Tibial nerve (tissue), 3 donors: ENCODE results near the gene ELAPOR1.

Experiments used
- POLR2A ChIP-seq, 2 donors: fragments of 450-650 bp; IDR thresholded peaks; one replicate each; pipeline ENCODE4 v1.6.1; 2017; ENCODE audit warnings: antibody characterized with exemption in 2 of 2, mild to moderate bottlenecking in 2 of 2, moderate library complexity in 2 of 2
- TF ChIP-seq, protein P1 (sequence below), 5 experiments: fragments of 200-600 bp in 3 of 5; fragments of 450-650 bp in 2 of 5; sonication (generic) in 3 of 5; IDR thresholded peaks; one replicate each; pipeline ENCODE4 v1.5.1; 2016 to 2019; ENCODE audit warnings: antibody characterized with exemption in 5 of 5, mild to moderate bottlenecking in 3 of 5, moderate library complexity in 2 of 5

DNA sequence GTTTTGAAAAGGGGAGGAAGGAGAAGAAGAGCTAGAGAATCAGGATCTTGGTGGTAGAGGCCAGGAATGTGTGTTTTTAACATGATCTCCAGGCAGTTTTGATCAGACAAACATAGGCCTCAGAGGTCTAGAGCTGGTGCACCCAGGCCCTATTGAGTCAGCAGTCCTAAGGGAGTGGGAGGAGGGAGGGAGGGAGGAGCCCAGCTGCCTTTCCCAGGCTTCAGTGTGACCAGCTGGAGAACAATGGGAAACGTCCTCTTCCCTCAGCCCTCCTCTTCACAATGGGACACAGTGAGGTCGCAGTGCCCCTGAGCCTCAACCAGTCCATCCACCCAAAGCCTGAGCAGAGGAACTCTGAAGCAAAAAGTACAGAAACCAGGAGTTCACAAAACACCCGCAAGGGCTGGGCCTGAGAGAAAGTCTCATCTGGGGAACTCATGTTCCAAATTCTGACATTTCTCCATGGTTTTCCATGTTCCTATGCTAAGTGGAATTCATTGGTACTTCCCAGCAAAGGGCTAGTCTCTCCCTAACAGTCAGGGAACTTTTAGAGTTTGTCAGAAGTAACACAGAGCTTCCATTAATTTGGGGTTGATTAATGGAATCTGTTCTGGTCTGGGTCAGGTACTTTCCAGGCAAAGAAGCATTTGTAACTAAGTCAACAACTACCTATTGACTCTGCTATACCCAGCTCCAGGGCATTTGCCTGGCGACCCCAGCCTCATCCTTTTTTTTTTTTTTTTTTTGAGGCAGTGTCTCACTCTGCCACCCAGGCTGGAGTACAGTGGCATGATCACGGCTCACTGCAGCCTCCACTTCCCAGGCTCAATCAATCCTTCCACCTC, 37.5 kb downstream of the ELAPOR1 start:
- TF ChIP-seq POLR2A (IDR thresholded peaks at IDR 0.05), result no peak
- TF ChIP-seq, protein P1, sequence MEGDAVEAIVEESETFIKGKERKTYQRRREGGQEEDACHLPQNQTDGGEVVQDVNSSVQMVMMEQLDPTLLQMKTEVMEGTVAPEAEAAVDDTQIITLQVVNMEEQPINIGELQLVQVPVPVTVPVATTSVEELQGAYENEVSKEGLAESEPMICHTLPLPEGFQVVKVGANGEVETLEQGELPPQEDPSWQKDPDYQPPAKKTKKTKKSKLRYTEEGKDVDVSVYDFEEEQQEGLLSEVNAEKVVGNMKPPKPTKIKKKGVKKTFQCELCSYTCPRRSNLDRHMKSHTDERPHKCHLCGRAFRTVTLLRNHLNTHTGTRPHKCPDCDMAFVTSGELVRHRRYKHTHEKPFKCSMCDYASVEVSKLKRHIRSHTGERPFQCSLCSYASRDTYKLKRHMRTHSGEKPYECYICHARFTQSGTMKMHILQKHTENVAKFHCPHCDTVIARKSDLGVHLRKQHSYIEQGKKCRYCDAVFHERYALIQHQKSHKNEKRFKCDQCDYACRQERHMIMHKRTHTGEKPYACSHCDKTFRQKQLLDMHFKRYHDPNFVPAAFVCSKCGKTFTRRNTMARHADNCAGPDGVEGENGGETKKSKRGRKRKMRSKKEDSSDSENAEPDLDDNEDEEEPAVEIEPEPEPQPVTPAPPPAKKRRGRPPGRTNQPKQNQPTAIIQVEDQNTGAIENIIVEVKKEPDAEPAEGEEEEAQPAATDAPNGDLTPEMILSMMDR (IDR thresholded peaks at IDR 0.05), result no peak
